ENCODE results near the gene PEX6. TPM values are rescaled to one million over a fixed set of nuclear protein-coding genes. Genes with fewer than 3 reads are reported as not detected.

PEX6 gene
- total and polyA plus RNA-seq, 2 of the 13 experiments (the other 11 are each of a cell fraction or from before 2014, with no cell fraction given): 5.1 to 6.7 TPM

GRCh38 chr6:42937548-42938427, 41.2 kb downstream of the PEX6 start (continued):
- TF ChIP-seq MXD1 (CRISPR knock-in tag; IDR thresholded peaks at IDR 0.05) (0 out of 2 replicates have a peak, but pooled peaks have one; percentile 0), RARA (CRISPR knock-in tag; IDR thresholded peaks at IDR 0.05) (peak; percentile 32; the same call in 1 of the 2 replicates), ZNF672 (CRISPR knock-in tag; IDR thresholded peaks at IDR 0.05) (no peak), TCF12 (IDR thresholded peaks at IDR 0.05) (no peak), TCF12 (CRISPR knock-in tag; IDR thresholded peaks at IDR 0.05) (no peak), REST (IDR thresholded peaks at IDR 0.05; ENCODE audit: borderline replicate concordance in 1 of 2, low read depth in 1 of 2, low read length in 2 of 2) (no peak), ZNF687 (CRISPR knock-in tag; IDR thresholded peaks at IDR 0.05) (no peak), ZNF644 (CRISPR knock-in tag; IDR thresholded peaks at IDR 0.05; ENCODE audit: low read depth) (no peak)
- TF ChIP-seq, protein P1, sequence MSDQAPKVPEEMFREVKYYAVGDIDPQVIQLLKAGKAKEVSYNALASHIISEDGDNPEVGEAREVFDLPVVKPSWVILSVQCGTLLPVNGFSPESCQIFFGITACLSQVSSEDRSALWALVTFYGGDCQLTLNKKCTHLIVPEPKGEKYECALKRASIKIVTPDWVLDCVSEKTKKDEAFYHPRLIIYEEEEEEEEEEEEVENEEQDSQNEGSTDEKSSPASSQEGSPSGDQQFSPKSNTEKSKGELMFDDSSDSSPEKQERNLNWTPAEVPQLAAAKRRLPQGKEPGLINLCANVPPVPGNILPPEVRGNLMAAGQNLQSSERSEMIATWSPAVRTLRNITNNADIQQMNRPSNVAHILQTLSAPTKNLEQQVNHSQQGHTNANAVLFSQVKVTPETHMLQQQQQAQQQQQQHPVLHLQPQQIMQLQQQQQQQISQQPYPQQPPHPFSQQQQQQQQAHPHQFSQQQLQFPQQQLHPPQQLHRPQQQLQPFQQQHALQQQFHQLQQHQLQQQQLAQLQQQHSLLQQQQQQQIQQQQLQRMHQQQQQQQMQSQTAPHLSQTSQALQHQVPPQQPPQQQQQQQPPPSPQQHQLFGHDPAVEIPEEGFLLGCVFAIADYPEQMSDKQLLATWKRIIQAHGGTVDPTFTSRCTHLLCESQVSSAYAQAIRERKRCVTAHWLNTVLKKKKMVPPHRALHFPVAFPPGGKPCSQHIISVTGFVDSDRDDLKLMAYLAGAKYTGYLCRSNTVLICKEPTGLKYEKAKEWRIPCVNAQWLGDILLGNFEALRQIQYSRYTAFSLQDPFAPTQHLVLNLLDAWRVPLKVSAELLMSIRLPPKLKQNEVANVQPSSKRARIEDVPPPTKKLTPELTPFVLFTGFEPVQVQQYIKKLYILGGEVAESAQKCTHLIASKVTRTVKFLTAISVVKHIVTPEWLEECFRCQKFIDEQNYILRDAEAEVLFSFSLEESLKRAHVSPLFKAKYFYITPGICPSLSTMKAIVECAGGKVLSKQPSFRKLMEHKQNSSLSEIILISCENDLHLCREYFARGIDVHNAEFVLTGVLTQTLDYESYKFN (CRISPR knock-in tag; conservative IDR thresholded peaks at IDR 0.05): no peak

All from HepG2 (cell line).